ENCODE data around the gene C22orf31.
A peak's percentile ranks its signal among the peaks of the same experiment; 100 is the strongest.

C22orf31 gene

GRCh38 chr22:29081517-29082236 lies 20.0 kb upstream of the C22orf31 start:
- no peak for DNase-seq (ENCODE audit: low read depth in 1 of 2, low spot score in 1 of 2)

- no peak for DNase-seq (ENCODE audit: low read depth in 1 of 2, low spot score in 1 of 2)
Measured at GRCh38 chr22:29080106-29080975, 18.7 kb upstream of the C22orf31 start.

- DNase-seq (ENCODE audit: low read depth in 1 of 2, low spot score in 1 of 2), result no peak
Measured at GRCh38 chr22:29079218-29079901, 17.7 kb upstream of the C22orf31 start.

- no peak for DNase-seq (ENCODE audit: low read depth in 1 of 2, low spot score in 1 of 2)
Measured at GRCh38 chr22:29078869-29079207, 17.2 kb upstream of the C22orf31 start.

GRCh38 chr22:29078036-29078868 lies 16.6 kb upstream of the C22orf31 start:
- DNase-seq (ENCODE audit: low read depth in 1 of 2, low spot score in 1 of 2), result no peak

- DNase-seq (ENCODE audit: low read depth in 1 of 2, low spot score in 1 of 2), result no peak
Measured at GRCh38 chr22:29074276-29074772, 12.7 kb upstream of the C22orf31 start.

- no peak for DNase-seq (ENCODE audit: low read depth in 1 of 2, low spot score in 1 of 2)
Measured at GRCh38 chr22:29073618-29074275, 12.1 kb upstream of the C22orf31 start.

GRCh38 chr22:29072979-29073617 lies 11.5 kb upstream of the C22orf31 start, which contains the start of gene KREMEN1:
KREMEN1 (plus strand) TSS chr22:29073035; CDS start chr22:29073131, 96 bp downstream.
- peak in 1 of 2 donors; percentile 4 for DNase-seq (ENCODE audit: low read depth in 1 of 2, low spot score in 1 of 2)

GRCh38 chr22:29072193-29072978 lies 10.8 kb upstream of the C22orf31 start:
- peak; percentile 64 to 81 for DNase-seq (ENCODE audit: low read depth in 1 of 2, low spot score in 1 of 2)

- peak in 1 of 2 donors; percentile 12 for DNase-seq (ENCODE audit: low read depth in 1 of 2, low spot score in 1 of 2)
Measured at GRCh38 chr22:29071261-29072045, 9.8 kb upstream of the C22orf31 start.

- no peak for DNase-seq (ENCODE audit: low read depth in 1 of 2, low spot score in 1 of 2)
Measured at GRCh38 chr22:29070490-29070889, 8.9 kb upstream of the C22orf31 start.

GRCh38 chr22:29069463-29069862 lies 7.8 kb upstream of the C22orf31 start:
- no peak for DNase-seq (ENCODE audit: low read depth in 1 of 2, low spot score in 1 of 2)

GRCh38 chr22:29065468-29066190 lies 4.0 kb upstream of the C22orf31 start:
- DNase-seq (ENCODE audit: low read depth in 1 of 2, low spot score in 1 of 2), result no peak

GRCh38 chr22:29062286-29062821 lies 723 bp upstream of the C22orf31 start:
- no peak for DNase-seq (ENCODE audit: low read depth in 1 of 2, low spot score in 1 of 2)

GRCh38 chr22:29060931-29061330 lies 700 bp downstream of the C22orf31 start:
- DNase-seq (ENCODE audit: low read depth in 1 of 2, low spot score in 1 of 2), result no peak

- no peak for DNase-seq (ENCODE audit: low read depth in 1 of 2, low spot score in 1 of 2)
Measured at GRCh38 chr22:29060251-29060869, 1.3 kb downstream of the C22orf31 start.

- no peak for DNase-seq (ENCODE audit: low read depth in 1 of 2, low spot score in 1 of 2)
Measured at GRCh38 chr22:29056472-29056871, 5.2 kb downstream of the C22orf31 start.
